ENCODE data around the gene LIFR. TPM values are rescaled to one million over a fixed set of nuclear protein-coding genes. Genes with fewer than 3 reads are reported as not detected.
"Not testable (repeated sequence)": the region's sequence is repeated elsewhere in the genome, so short reads cannot be mapped to it uniquely, and the experiment has no call there.

LIFR gene
- total and polyA plus RNA-seq, 2 donors = 27.5 to 33.8 TPM

DNA sequence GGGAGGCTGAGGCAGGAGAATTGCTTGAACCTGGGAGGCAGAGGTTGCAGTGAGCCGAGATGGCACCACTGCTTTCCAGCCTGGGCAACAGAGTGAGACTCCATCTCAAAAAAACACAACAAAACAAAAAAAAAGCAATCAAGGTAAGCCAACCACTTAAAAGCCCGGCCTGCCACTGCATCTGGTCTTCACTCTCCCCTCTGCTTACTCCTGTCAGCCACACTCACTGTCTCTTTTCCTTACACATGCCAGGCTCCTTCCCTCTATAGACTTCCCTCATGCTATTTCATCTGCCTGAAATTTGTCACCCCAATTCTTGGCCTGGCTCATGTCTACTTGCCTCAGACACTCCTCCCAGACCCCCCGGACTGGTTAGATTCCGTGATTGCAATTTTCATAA is 17.6 kb upstream of the LIFR start:
- Histone ChIP-seq H3K9me3 (ENCODE audit: control insufficient read depth in 2 of 2, insufficient read depth in 1 of 2, low read length in 1 of 2) (no peaks in the 10 kb centered on the region), H3K27ac (ENCODE audit: low read depth in 1 of 2, low read length in 1 of 2) (no peak overlapping the region), H3K27me3 (ENCODE audit: control insufficient read depth in 2 of 2, insufficient read depth in 1 of 2, low read length in 1 of 2) (no peaks in the 10 kb centered on the region), H3K4me3 (ENCODE audit: low read length in 2 of 2) (no peak overlapping the region), H3K36me3 (ENCODE audit: control insufficient read depth in 2 of 2, insufficient read depth in 2 of 2, low read length in 1 of 2) (no peaks in the 10 kb centered on the region), H3K4me1 (ENCODE audit: control insufficient read depth in 2 of 2, insufficient read depth in 2 of 2, low read length in 2 of 2) (peaks cover 0 to 2% of the 10 kb centered on the region in 2 donors)
- no peak for DNase-seq (ENCODE audit: low read depth in 6 of 9, low spot score in 9 of 9)
- 93% methylated on average over 4 of the region's 4 CpGs for WGBS

DNA sequence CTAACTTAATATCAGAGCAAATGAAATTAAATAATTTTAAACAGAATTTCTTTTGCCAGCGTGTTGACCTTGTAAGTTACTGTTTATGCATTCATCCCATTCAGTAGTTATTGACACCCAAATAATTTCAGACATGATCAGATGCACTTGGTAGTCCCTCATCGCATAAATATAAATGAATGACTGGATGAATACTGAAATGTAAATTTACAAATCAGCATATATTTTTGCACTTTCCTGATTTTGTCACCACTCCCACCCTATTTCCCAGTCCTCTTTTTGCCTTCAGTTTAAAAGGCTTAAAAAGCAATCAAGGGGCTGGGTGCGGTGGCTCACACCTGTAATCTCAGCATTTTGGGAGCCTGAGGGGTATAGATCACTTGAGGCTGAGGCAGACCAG is 17.1 kb upstream of the LIFR start:
- peaks cover 0 to 2% of the 10 kb centered on the region in 2 donors for H3K4me1 ChIP-seq (ENCODE audit: control insufficient read depth in 2 of 2, insufficient read depth in 2 of 2, low read length in 2 of 2)
- no peaks in the 10 kb centered on the region for H3K27me3 ChIP-seq (ENCODE audit: control insufficient read depth in 2 of 2, insufficient read depth in 1 of 2, low read length in 1 of 2)
- H3K27ac ChIP-seq (ENCODE audit: low read depth in 1 of 2, low read length in 1 of 2) = no peak overlapping the region
- H3K4me3 ChIP-seq (ENCODE audit: low read length in 2 of 2) = no peak overlapping the region
- 96% methylated on average over 3 of the region's 3 CpGs for WGBS
- no peak for DNase-seq (ENCODE audit: low read depth in 6 of 9, low spot score in 9 of 9)
- H3K9me3 ChIP-seq (ENCODE audit: control insufficient read depth in 2 of 2, insufficient read depth in 1 of 2, low read length in 1 of 2) = no peaks in the 10 kb centered on the region
- no peaks in the 10 kb centered on the region for H3K36me3 ChIP-seq (ENCODE audit: control insufficient read depth in 2 of 2, insufficient read depth in 2 of 2, low read length in 1 of 2)

DNA sequence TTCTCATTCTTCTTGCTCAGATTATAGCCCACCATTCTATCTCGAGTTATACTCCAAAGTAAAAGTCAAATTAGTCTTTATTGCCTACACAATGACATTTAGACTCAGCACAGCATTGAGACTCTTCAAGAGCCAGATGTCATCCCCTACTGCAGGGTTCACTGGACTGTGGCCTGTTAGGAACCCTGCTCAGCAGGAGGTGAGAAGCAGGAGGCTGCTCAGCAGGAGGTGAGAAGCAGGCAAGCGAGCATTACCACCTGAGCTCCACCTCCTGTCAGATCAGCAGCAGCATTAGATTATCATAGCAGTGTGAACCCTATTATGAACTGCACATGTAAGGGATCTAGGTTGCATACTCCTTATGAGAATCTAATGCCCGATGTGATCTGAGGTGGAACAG is 12.7 kb upstream of the LIFR start:
- Histone ChIP-seq H3K4me1 (ENCODE audit: control insufficient read depth in 2 of 2, insufficient read depth in 2 of 2, low read length in 2 of 2) (no peaks in the 10 kb centered on the region), H3K36me3 (ENCODE audit: control insufficient read depth in 2 of 2, insufficient read depth in 2 of 2, low read length in 1 of 2) (no peaks in the 10 kb centered on the region), H3K4me3 (ENCODE audit: low read length in 2 of 2) (no peak overlapping the region), H3K27ac (ENCODE audit: low read depth in 1 of 2, low read length in 1 of 2) (no peak overlapping the region), H3K9me3 (ENCODE audit: control insufficient read depth in 2 of 2, insufficient read depth in 1 of 2, low read length in 1 of 2) (no peaks in the 10 kb centered on the region), H3K27me3 (ENCODE audit: control insufficient read depth in 2 of 2, insufficient read depth in 1 of 2, low read length in 1 of 2) (no peaks in the 10 kb centered on the region)
- 89% methylated on average over 3 of the region's 3 CpGs for WGBS
- no peak for DNase-seq (ENCODE audit: low read depth in 6 of 9, low spot score in 9 of 9)

DNA sequence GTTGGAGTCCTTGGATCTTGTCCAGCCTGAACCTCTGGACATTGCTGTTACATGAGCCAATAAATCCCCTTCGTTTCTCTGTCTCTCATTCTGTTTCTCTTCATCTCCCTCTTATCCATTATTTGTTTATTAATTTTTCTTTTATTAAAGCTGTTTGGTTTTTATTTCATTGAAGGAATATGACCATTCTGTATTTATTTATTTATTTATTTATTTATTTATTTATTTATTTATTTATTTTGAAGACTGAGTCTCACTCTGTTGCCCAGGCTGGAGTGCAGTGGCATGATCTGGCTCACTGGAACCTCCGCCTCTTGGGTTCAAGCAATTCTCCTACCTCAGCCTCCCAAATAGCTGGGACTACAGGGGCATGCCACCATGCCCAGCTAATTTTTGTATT is 10.9 kb upstream of the LIFR start:
- DNase-seq (ENCODE audit: low read depth in 6 of 9, low spot score in 9 of 9); H3K27ac ChIP-seq (ENCODE audit: low read depth in 1 of 2, low read length in 1 of 2); H3K4me3 ChIP-seq (ENCODE audit: low read length in 2 of 2); H3K36me3 ChIP-seq (ENCODE audit: control insufficient read depth in 2 of 2, insufficient read depth in 2 of 2, low read length in 1 of 2); H3K9me3 ChIP-seq (ENCODE audit: control insufficient read depth in 2 of 2, insufficient read depth in 1 of 2, low read length in 1 of 2); H3K27me3 ChIP-seq (ENCODE audit: control insufficient read depth in 2 of 2, insufficient read depth in 1 of 2, low read length in 1 of 2); H3K4me1 ChIP-seq (ENCODE audit: control insufficient read depth in 2 of 2, insufficient read depth in 2 of 2, low read length in 2 of 2): not testable (repeated sequence)
- 92% methylated on average over 2 of the region's 2 CpGs for WGBS

DNA sequence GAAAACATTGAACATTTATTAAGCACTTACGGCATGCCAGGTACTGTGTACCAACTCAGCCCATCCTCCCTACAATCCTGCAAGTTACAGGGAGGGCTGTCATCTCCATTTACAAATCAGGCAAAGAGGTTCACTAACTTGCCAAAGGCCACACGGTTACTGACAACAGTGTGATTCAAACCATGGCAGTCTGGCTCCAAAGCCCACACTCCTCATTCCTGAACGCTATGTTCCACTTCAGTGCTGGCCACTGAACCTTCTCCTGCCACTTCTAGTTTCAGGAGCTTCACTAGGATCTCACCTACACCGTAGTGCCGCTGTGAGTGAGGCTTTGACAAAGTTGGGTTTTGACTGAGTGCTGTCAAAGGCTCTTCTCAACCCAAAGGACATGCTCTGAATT is 7.2 kb upstream of the LIFR start:
- H3K9me3 ChIP-seq (ENCODE audit: control insufficient read depth in 2 of 2, insufficient read depth in 1 of 2, low read length in 1 of 2) = no peaks in the 10 kb centered on the region
- WGBS = 82% methylated on average over 5 of the region's 5 CpGs
- no peak overlapping the region for H3K4me3 ChIP-seq (ENCODE audit: low read length in 2 of 2)
- H3K36me3 ChIP-seq (ENCODE audit: control insufficient read depth in 2 of 2, insufficient read depth in 2 of 2, low read length in 1 of 2) = no peaks in the 10 kb centered on the region
- H3K4me1 ChIP-seq (ENCODE audit: control insufficient read depth in 2 of 2, insufficient read depth in 2 of 2, low read length in 2 of 2) = no peaks in the 10 kb centered on the region
- no peak overlapping the region for H3K27ac ChIP-seq (ENCODE audit: low read depth in 1 of 2, low read length in 1 of 2)
- H3K27me3 ChIP-seq (ENCODE audit: control insufficient read depth in 2 of 2, insufficient read depth in 1 of 2, low read length in 1 of 2) = peaks cover 0 to 10% of the 10 kb centered on the region in 2 donors
- no peak for DNase-seq (ENCODE audit: low read depth in 6 of 9, low spot score in 9 of 9)

DNA sequence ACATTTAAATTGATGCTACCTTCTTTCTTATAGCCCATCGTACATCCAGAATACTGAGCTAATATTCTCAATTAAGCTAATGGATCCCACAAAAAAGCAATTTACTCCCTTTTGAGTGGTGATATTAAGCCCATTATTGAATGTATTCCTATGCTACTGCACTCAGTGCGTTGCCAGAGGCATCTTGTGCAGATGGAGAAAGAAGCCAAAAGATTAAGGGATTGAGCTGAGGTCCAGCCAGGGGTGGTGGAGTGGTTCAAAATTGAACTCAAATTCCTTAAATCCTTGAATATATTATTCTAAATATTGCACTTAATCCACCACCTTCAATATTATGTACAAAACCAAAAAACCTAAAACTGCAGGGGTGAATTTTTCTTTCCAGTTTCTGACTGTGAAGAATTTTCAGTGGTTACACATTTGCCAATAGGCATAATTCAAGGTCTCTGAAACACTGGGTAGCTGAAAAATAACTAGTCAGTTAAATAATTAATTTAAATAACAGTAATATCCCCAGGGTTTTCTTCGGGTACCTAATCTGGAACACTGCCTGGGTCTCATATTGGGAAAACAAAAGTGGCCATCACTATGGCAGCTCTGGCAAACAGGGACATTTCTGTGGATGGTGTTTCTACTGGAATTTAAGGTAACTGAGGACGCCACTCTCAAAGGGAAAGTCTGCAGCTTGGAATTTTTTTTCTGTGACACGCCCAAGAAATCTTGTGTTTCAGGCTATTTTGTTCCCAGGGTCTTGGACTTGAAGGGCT is 6.2 kb upstream of the LIFR start:
- H3K4me1 ChIP-seq (ENCODE audit: control insufficient read depth in 2 of 2, insufficient read depth in 2 of 2, low read length in 2 of 2) = no peaks in the 10 kb centered on the region
- no peak overlapping the region for H3K27ac ChIP-seq (ENCODE audit: low read depth in 1 of 2, low read length in 1 of 2)
- peaks cover 5 to 19% of the 10 kb centered on the region in 2 donors for H3K27me3 ChIP-seq (ENCODE audit: control insufficient read depth in 2 of 2, insufficient read depth in 1 of 2, low read length in 1 of 2)
- 90% methylated on average over 5 of the region's 5 CpGs for WGBS
- H3K9me3 ChIP-seq (ENCODE audit: control insufficient read depth in 2 of 2, insufficient read depth in 1 of 2, low read length in 1 of 2) = no peaks in the 10 kb centered on the region
- H3K36me3 ChIP-seq (ENCODE audit: control insufficient read depth in 2 of 2, insufficient read depth in 2 of 2, low read length in 1 of 2) = no peaks in the 10 kb centered on the region
- no peak for DNase-seq (ENCODE audit: low read depth in 6 of 9, low spot score in 9 of 9)
- no peak overlapping the region for H3K4me3 ChIP-seq (ENCODE audit: low read length in 2 of 2)

DNA sequence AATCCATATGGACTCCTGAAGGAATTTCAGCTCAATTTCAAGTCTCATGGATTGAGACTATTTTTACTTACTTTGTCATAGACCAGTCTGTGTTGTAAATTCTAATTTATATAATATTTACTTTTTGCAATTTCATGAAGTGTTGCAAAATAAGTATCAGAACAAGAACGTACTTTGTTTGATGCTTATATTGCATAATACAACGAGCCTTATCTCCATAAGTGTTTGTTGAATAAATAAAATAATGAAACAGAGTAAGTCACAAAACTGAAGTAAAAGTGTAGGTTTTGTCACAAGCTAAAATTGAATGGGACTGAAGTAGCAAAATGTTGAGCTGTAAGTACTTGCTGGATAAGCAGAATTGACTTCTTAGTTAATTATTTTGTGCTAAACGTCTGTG is 3.0 kb upstream of the LIFR start:
- Histone ChIP-seq H3K4me3 (ENCODE audit: low read length in 2 of 2) (no peak overlapping the region), H3K36me3 (ENCODE audit: control insufficient read depth in 2 of 2, insufficient read depth in 2 of 2, low read length in 1 of 2) (no peaks in the 10 kb centered on the region), H3K27me3 (ENCODE audit: control insufficient read depth in 2 of 2, insufficient read depth in 1 of 2, low read length in 1 of 2) (peaks cover 31 to 48% of the 10 kb centered on the region in 2 donors), H3K27ac (ENCODE audit: low read depth in 1 of 2, low read length in 1 of 2) (no peak overlapping the region), H3K9me3 (ENCODE audit: control insufficient read depth in 2 of 2, insufficient read depth in 1 of 2, low read length in 1 of 2) (peaks cover 0 to 3% of the 10 kb centered on the region in 2 donors), H3K4me1 (ENCODE audit: control insufficient read depth in 2 of 2, insufficient read depth in 2 of 2, low read length in 2 of 2) (peaks cover 6 to 7% of the 10 kb centered on the region in 2 donors)
- DNase-seq (ENCODE audit: low read depth in 6 of 9, low spot score in 9 of 9) = no peak
- 87% methylated on average over 3 of the region's 3 CpGs for WGBS

DNA sequence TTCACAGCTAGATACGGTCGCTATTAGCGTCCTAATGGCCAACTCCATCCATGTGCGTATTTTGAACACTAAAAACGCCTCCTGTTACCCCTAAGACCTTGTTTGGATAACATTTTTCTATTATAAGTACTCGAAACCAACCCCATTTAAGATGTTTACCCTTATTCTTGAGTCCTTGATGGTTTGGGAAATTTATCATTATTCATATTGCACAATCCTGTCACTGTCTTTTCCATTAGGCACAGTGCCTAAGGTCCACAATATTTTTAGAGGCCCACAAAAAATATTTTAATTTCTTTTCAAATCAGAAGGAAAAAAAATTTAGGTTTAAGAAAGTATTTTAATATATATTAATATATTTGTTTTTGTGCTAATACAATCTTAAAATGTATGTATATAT is 1.3 kb upstream of the LIFR start:
- no peaks in the 10 kb centered on the region for H3K36me3 ChIP-seq (ENCODE audit: control insufficient read depth in 2 of 2, insufficient read depth in 2 of 2, low read length in 1 of 2)
- H3K27me3 ChIP-seq (ENCODE audit: control insufficient read depth in 2 of 2, insufficient read depth in 1 of 2, low read length in 1 of 2) = peaks cover 40 to 58% of the 10 kb centered on the region in 2 donors
- H3K4me1 ChIP-seq (ENCODE audit: control insufficient read depth in 2 of 2, insufficient read depth in 2 of 2, low read length in 2 of 2) = peaks cover 6 to 7% of the 10 kb centered on the region in 2 donors
- H3K27ac ChIP-seq (ENCODE audit: low read depth in 1 of 2, low read length in 1 of 2) = no peak overlapping the region
- DNase-seq (ENCODE audit: low read depth in 6 of 9, low spot score in 9 of 9) = no peak
- WGBS = 74% methylated on average over 6 of the region's 6 CpGs
- H3K4me3 ChIP-seq (ENCODE audit: low read length in 2 of 2) = peak overlapping the region in 1 of 2 donors; percentile 6
- H3K9me3 ChIP-seq (ENCODE audit: control insufficient read depth in 2 of 2, insufficient read depth in 1 of 2, low read length in 1 of 2) = peaks cover 0 to 3% of the 10 kb centered on the region in 2 donors

DNA sequence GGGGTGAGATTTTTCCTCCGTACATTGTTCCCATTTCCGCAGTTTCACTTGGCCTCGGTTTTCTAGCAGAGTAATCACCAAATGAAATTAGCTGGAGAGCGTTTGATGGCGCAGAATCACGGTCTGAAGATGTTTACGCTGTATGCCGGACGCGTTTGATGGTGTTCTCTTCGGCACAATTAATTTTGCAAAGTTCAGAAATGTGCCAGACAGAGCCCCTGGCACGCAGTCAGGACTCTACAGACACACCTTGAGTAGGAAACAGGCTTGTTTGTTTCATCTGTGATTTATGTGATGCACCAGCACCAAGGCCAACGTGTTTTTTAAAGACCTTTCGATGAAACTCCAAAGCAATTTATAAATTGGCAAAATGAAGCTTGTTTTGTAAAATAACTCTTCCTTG is 863 bp upstream of the LIFR start:
- WGBS = 6% methylated on average over 14 of the region's 14 CpGs
- DNase-seq (ENCODE audit: low read depth in 6 of 9, low spot score in 9 of 9) = peak in 1 of 9 donors; percentile 3
- Histone ChIP-seq H3K4me3 (ENCODE audit: low read length in 2 of 2) (peak overlapping the region; percentile 56 to 59), H3K27ac (ENCODE audit: low read depth in 1 of 2, low read length in 1 of 2) (peak overlapping the region; percentile 79 to 84), H3K36me3 (ENCODE audit: control insufficient read depth in 2 of 2, insufficient read depth in 2 of 2, low read length in 1 of 2) (no peaks in the 10 kb centered on the region), H3K9me3 (ENCODE audit: control insufficient read depth in 2 of 2, insufficient read depth in 1 of 2, low read length in 1 of 2) (peaks cover 0 to 3% of the 10 kb centered on the region in 2 donors), H3K4me1 (ENCODE audit: control insufficient read depth in 2 of 2, insufficient read depth in 2 of 2, low read length in 2 of 2) (peaks cover 6 to 7% of the 10 kb centered on the region in 2 donors), H3K27me3 (ENCODE audit: control insufficient read depth in 2 of 2, insufficient read depth in 1 of 2, low read length in 1 of 2) (peaks cover 40 to 63% of the 10 kb centered on the region in 2 donors)

All from thymus (tissue), 11 donors.